Nephron (organoid): ENCODE results near the gene LGR5.

Source experiments
- H3K27ac Mint-ChIP-seq, 3 experiments: 2 replicates each; pipeline ENCODE4 v1.8.0; 2020; ENCODE audit warnings: mixed read lengths in 3 of 3, mild to moderate bottlenecking in 2 of 3, moderate library complexity in 1 of 3
- H3K27me3 Mint-ChIP-seq: 2 replicates; pipeline ENCODE4 v1.8.0; 2021; ENCODE audit warnings: low read depth, mild to moderate bottlenecking, moderate library complexity, mixed read lengths
- H3K36me3 Mint-ChIP-seq: 2 replicates; pipeline ENCODE4 v1.8.0; 2020; ENCODE audit warnings: low read depth, mixed read lengths
- H3K4me1 Mint-ChIP-seq: 2 replicates; pipeline ENCODE4 v1.8.0; 2020; ENCODE audit warnings: mixed read lengths
- H3K4me3 Mint-ChIP-seq, 3 experiments: 2 replicates each; pipeline ENCODE4 v1.8.0; 2020; ENCODE audit warnings: mild to moderate bottlenecking in 3 of 3, mixed read lengths in 3 of 3, moderate library complexity in 2 of 3
- H3K9me3 Mint-ChIP-seq: 2 replicates; pipeline ENCODE4 v1.8.0; 2020; ENCODE audit warnings: mixed read lengths
- TF ChIP-seq, protein P1 (sequence below), 3 experiments: fragments of 200-600 bp; sonication (generic); IDR thresholded peaks; one replicate each; pipeline ENCODE4 v1.5.0; 2021; ENCODE audit warnings: antibody characterized with exemption in 3 of 3; ENCODE audit not compliant: unreplicated experiment in 3 of 3

LGR5 gene

GRCh38 chr12:71469258-71469750 lies 29.7 kb downstream of the LGR5 start:
- TF ChIP-seq, protein P1, sequence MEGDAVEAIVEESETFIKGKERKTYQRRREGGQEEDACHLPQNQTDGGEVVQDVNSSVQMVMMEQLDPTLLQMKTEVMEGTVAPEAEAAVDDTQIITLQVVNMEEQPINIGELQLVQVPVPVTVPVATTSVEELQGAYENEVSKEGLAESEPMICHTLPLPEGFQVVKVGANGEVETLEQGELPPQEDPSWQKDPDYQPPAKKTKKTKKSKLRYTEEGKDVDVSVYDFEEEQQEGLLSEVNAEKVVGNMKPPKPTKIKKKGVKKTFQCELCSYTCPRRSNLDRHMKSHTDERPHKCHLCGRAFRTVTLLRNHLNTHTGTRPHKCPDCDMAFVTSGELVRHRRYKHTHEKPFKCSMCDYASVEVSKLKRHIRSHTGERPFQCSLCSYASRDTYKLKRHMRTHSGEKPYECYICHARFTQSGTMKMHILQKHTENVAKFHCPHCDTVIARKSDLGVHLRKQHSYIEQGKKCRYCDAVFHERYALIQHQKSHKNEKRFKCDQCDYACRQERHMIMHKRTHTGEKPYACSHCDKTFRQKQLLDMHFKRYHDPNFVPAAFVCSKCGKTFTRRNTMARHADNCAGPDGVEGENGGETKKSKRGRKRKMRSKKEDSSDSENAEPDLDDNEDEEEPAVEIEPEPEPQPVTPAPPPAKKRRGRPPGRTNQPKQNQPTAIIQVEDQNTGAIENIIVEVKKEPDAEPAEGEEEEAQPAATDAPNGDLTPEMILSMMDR (IDR thresholded peaks at IDR 0.05; ENCODE audit: unreplicated experiment in 3 of 3), result no peak
- Mint-ChIP-seq H3K9me3 (no peaks in the 10 kb centered on the region), H3K4me3 (no peak overlapping the region), H3K27ac (no peak overlapping the region), H3K36me3 (peaks cover 11% of the 10 kb centered on the region), H3K27me3 (peaks cover 18% of the 10 kb centered on the region), H3K4me1 (no peaks in the 10 kb centered on the region)

- TF ChIP-seq, protein P1 (IDR thresholded peaks at IDR 0.05; ENCODE audit: unreplicated experiment in 3 of 3), result no peak
- no peaks in the 10 kb centered on the region for H3K36me3 Mint-ChIP-seq
- no peak overlapping the region for H3K4me3 Mint-ChIP-seq
- H3K27me3 Mint-ChIP-seq, result peaks cover 13% of the 10 kb centered on the region
- H3K9me3 Mint-ChIP-seq, result no peaks in the 10 kb centered on the region
- H3K4me1 Mint-ChIP-seq, result peaks cover 21% of the 10 kb centered on the region
- H3K27ac Mint-ChIP-seq, result no peak overlapping the region
These were observed 32.9 kb downstream of the LGR5 start for GRCh38 chr12:71472441-71472911.

GRCh38 chr12:71474791-71475190 lies 35.2 kb downstream of the LGR5 start:
- H3K4me1 Mint-ChIP-seq, result peaks cover 30% of the 10 kb centered on the region
- H3K27me3 Mint-ChIP-seq, result peaks cover 12% of the 10 kb centered on the region
- no peak overlapping the region for H3K4me3 Mint-ChIP-seq
- H3K36me3 Mint-ChIP-seq, result peaks cover 6% of the 10 kb centered on the region
- TF ChIP-seq, protein P1 (IDR thresholded peaks at IDR 0.05; ENCODE audit: unreplicated experiment in 3 of 3), result no peak
- peak overlapping the region in 2 of 3 experiments; percentile 3 to 53 for H3K27ac Mint-ChIP-seq
- peaks cover 1% of the 10 kb centered on the region for H3K9me3 Mint-ChIP-seq

GRCh38 chr12:71475280-71475679 lies 35.7 kb downstream of the LGR5 start:
- Mint-ChIP-seq H3K9me3 (peaks cover 2% of the 10 kb centered on the region), H3K36me3 (peaks cover 7% of the 10 kb centered on the region), H3K4me3 (no peak overlapping the region), H3K27me3 (peaks cover 12% of the 10 kb centered on the region), H3K27ac (peak overlapping the region in 2 of 3 experiments; percentile 3 to 53), H3K4me1 (peaks cover 30% of the 10 kb centered on the region)
- TF ChIP-seq, protein P1 (IDR thresholded peaks at IDR 0.05; ENCODE audit: unreplicated experiment in 3 of 3), result no peak

- TF ChIP-seq, protein P1 (IDR thresholded peaks at IDR 0.05; ENCODE audit: unreplicated experiment in 3 of 3), result no peak
- peak overlapping the region in 1 of 3 experiments; percentile 28 for H3K27ac Mint-ChIP-seq
- peaks cover 30% of the 10 kb centered on the region for H3K4me1 Mint-ChIP-seq
- H3K9me3 Mint-ChIP-seq, result peaks cover 4% of the 10 kb centered on the region
- no peak overlapping the region for H3K4me3 Mint-ChIP-seq
- H3K27me3 Mint-ChIP-seq, result peaks cover 8% of the 10 kb centered on the region
- peaks cover 12% of the 10 kb centered on the region for H3K36me3 Mint-ChIP-seq
These were observed 36.9 kb downstream of the LGR5 start for GRCh38 chr12:71476513-71476912.

GRCh38 chr12:71477609-71478008 lies 38.0 kb downstream of the LGR5 start:
- Mint-ChIP-seq H3K9me3 (peaks cover 6% of the 10 kb centered on the region), H3K36me3 (peaks cover 17% of the 10 kb centered on the region), H3K4me1 (peaks cover 30% of the 10 kb centered on the region), H3K27ac (peak overlapping the region; percentile 59 to 77 (median 72)), H3K27me3 (peaks cover 4% of the 10 kb centered on the region), H3K4me3 (no peak overlapping the region)
- TF ChIP-seq, protein P1 (IDR thresholded peaks at IDR 0.05; ENCODE audit: unreplicated experiment in 3 of 3), result no peak
